WTC11 (cell line): ENCODE results near the gene CACNA1C. TPM values are rescaled to one million over a fixed set of nuclear protein-coding genes. Genes with fewer than 3 reads are reported as not detected.

Experiments used
- ATAC-seq: fragments of 200-7000 bp; cut with Tn5 transposase; 2 replicates; pipeline ENCODE4 v1.10.0; 2021; ENCODE audit warnings: mild to moderate bottlenecking, moderate library complexity
- CTCF ChIA-PET: fragments of 300-600 bp; sonication (Branson Sonifier 250); formaldehyde crosslinking; loops from one replicate; lab custom pipeline; 2021; ENCODE audit warnings: antibody characterized with exemption; lab: Charles Lee
- POLR2A ChIA-PET: fragments of 350-600 bp; sonication (Branson Sonifier 250); formaldehyde crosslinking; loops from one replicate; lab custom pipeline; 2021; ENCODE audit warnings: antibody characterized with exemption; lab: Charles Lee
- DNase-seq: peaks from one replicate; pipeline ENCODE4 v3.0.0; 2021; ENCODE audit warnings: low spot score
- H3K27ac Mint-ChIP-seq: 2 replicates; pipeline ENCODE4 v1.8.0; 2021; ENCODE audit warnings: mixed read lengths
- H3K27me3 Mint-ChIP-seq: 2 replicates; pipeline ENCODE4 v1.8.0; 2021; ENCODE audit warnings: low read depth, mild to moderate bottlenecking, moderate library complexity, mixed read lengths
- H3K36me3 Mint-ChIP-seq: 2 replicates; pipeline ENCODE4 v1.8.0; 2021; ENCODE audit warnings: mixed read lengths
- H3K4me1 Mint-ChIP-seq: 2 replicates; pipeline ENCODE4 v1.8.0; 2022; ENCODE audit warnings: mixed read lengths
- H3K4me3 Mint-ChIP-seq: 2 replicates; pipeline ENCODE4 v1.8.0; 2021; ENCODE audit warnings: mild to moderate bottlenecking, moderate library complexity, mixed read lengths
- H3K9me3 Mint-ChIP-seq: 2 replicates; pipeline ENCODE4 v1.8.0; 2021; ENCODE audit warnings: mixed read lengths
- ATF1 ChIP-seq: sonication (generic); formaldehyde crosslinking; IDR thresholded peaks from 2 replicates; pipeline ENCODE4 v1.8.1; 2023; ENCODE audit warnings: mild to moderate bottlenecking, moderate library complexity, missing genetic modification reagents
- E2F4 ChIP-seq: sonication (generic); formaldehyde crosslinking; IDR thresholded peaks from 2 replicates; pipeline ENCODE4 v1.8.1; 2022; ENCODE audit warnings: low read depth, mild to moderate bottlenecking, moderate library complexity, missing genetic modification reagents, borderline replicate concordance
- ESRRA ChIP-seq: sonication (generic); formaldehyde crosslinking; IDR thresholded peaks from 2 replicates; pipeline ENCODE4 v1.8.1; 2022; ENCODE audit warnings: mild to moderate bottlenecking, missing genetic modification reagents, borderline replicate concordance
- MYBL2 ChIP-seq: sonication (generic); formaldehyde crosslinking; IDR thresholded peaks from 2 replicates; pipeline ENCODE4 v1.8.1; 2023; ENCODE audit warnings: mild to moderate bottlenecking, moderate library complexity, missing genetic modification reagents
- OVOL2 ChIP-seq: fragments of 250-450 bp; sonication (Bioruptor Pico); IDR thresholded peaks from 2 replicates; pipeline ENCODE4 v1.9.0; 2021; ENCODE audit warnings: mild to moderate bottlenecking, borderline replicate concordance
- PREB ChIP-seq: sonication (generic); formaldehyde crosslinking; IDR thresholded peaks from 2 replicates; pipeline ENCODE4 v1.8.1; 2022; ENCODE audit warnings: mild to moderate bottlenecking, missing genetic modification reagents, moderate library complexity, borderline replicate concordance
- SMAD4 ChIP-seq: sonication (generic); formaldehyde crosslinking; IDR thresholded peaks from 2 replicates; pipeline ENCODE4 v1.8.0; 2022; ENCODE audit warnings: mild to moderate bottlenecking, missing genetic modification reagents
- STAT6 ChIP-seq: sonication (generic); formaldehyde crosslinking; conservative IDR thresholded peaks from 2 replicates; pipeline ENCODE4 v1.8.1; 2023; ENCODE audit warnings: mild to moderate bottlenecking, low read depth, missing genetic modification reagents, moderate library complexity
- TCF7 ChIP-seq: sonication (generic); formaldehyde crosslinking; IDR thresholded peaks from 2 replicates; pipeline ENCODE4 v1.8.0; 2022; ENCODE audit warnings: mild to moderate bottlenecking, low read depth, missing genetic modification reagents, moderate library complexity
- TEAD4 ChIP-seq: sonication (generic); formaldehyde crosslinking; IDR thresholded peaks from 2 replicates; pipeline ENCODE4 v1.8.0; 2022; ENCODE audit warnings: mild to moderate bottlenecking, missing genetic modification reagents
- ZNF281 ChIP-seq: sonication (generic); formaldehyde crosslinking; IDR thresholded peaks from 2 replicates; pipeline ENCODE4 v1.8.0; 2023; ENCODE audit warnings: mild to moderate bottlenecking, missing genetic modification reagents
- ZNF396 ChIP-seq: fragments of 250-450 bp; sonication (Bioruptor Pico); IDR thresholded peaks from 2 replicates; pipeline ENCODE4 v1.8.0; 2021; ENCODE audit warnings: mild to moderate bottlenecking, moderate library complexity, borderline replicate concordance
- ZNF532 ChIP-seq: fragments of 250-450 bp; sonication (Bioruptor Pico); IDR thresholded peaks from 2 replicates; pipeline ENCODE4 v1.9.0; 2021; ENCODE audit warnings: mild to moderate bottlenecking, borderline replicate concordance
- total RNA-seq: library from RNA; stranded (reverse); gene quantifications from 3 replicates; pipeline ENCODE4 v1.2.3, GENCODE V29; 2021
- TF ChIP-seq, protein P1 (sequence below): sonication (generic); formaldehyde crosslinking; IDR thresholded peaks from 2 replicates; pipeline ENCODE4 v1.8.1; 2022; ENCODE audit warnings: low read depth, missing genetic modification reagents, borderline replicate concordance

The CACNA1C gene
- total RNA-seq, 1 experiment from 2014 or later: 1.7 TPM

- TF ChIP-seq ZNF281 (CRISPR knock-in tag) (no peak), ATF1 (CRISPR knock-in tag) (no peak), TCF7 (no peak), E2F4 (no peak), MYBL2 (CRISPR knock-in tag) (no peak), STAT6 (CRISPR knock-in tag) (no peak), SMAD4 (CRISPR knock-in tag) (no peak), ESRRA (CRISPR knock-in tag) (no peak), OVOL2 (no peak)
- TF ChIP-seq, protein P1, sequence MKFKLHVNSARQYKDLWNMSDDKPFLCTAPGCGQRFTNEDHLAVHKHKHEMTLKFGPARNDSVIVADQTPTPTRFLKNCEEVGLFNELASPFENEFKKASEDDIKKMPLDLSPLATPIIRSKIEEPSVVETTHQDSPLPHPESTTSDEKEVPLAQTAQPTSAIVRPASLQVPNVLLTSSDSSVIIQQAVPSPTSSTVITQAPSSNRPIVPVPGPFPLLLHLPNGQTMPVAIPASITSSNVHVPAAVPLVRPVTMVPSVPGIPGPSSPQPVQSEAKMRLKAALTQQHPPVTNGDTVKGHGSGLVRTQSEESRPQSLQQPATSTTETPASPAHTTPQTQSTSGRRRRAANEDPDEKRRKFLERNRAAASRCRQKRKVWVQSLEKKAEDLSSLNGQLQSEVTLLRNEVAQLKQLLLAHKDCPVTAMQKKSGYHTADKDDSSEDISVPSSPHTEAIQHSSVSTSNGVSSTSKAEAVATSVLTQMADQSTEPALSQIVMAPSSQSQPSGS (CRISPR knock-in tag): no peak
Observed at GRCh38 chr12:2495417-2496112, 442.8 kb downstream of the CACNA1C start (continued).

DNA sequence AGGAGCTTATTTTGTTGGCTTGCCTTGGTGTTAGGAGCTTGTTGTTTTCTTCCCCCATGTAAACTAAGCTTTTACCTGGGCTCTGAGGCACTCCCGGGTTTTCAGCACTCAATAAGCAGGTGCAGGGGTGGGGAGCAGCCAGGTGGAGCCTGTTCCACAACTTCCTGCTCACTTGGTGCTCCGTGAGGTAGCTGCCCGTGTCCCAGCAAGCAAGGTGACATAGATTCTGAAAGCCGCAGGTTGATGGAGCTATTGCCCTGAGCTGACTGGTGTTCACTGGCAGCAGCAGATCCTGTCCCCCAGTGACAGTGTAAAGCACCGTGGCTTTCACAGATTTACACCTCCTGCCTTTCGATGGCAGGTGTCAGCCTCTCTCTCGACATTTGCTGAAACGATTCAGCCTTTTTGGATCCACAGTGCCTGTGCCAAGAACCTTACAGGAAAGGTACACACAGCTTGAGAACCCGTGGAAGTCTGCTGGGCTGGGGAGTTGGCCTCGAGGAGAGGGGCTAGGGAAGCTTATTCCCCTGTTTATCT is 446.2 kb downstream of the CACNA1C start:
- ATAC-seq: no peak
- H3K9me3 Mint-ChIP-seq: no peaks in the 10 kb centered on the region
- TF ChIP-seq ATF1 (CRISPR knock-in tag): no peak
- no peak for DNase-seq
- no peaks in the 10 kb centered on the region for H3K27me3 Mint-ChIP-seq
- no peak overlapping the region for H3K4me3 Mint-ChIP-seq
- no peaks in the 10 kb centered on the region for H3K36me3 Mint-ChIP-seq
- POLR2A ChIA-PET: interaction anchor here (1.0 kb wide), 1 partner anchor 9 kb away, joined by 3 read pairs; no protein-coding TSS in a partner anchor
- no peaks in the 10 kb centered on the region for H3K4me1 Mint-ChIP-seq
- CTCF ChIA-PET: interaction anchor here (1.2 to 1.6 kb wide), 4 partner anchors 9 to 776 kb away, joined by 4 to 7 read pairs (median 4); no protein-coding TSS in a partner anchor
- no peak overlapping the region for H3K27ac Mint-ChIP-seq

GRCh38 chr12:2501464-2502191 is 448.8 kb downstream of the CACNA1C start:
- no peaks in the 10 kb centered on the region for H3K36me3 Mint-ChIP-seq
- ChIA-PET POLR2A (no interaction called here), CTCF (interaction anchor here (1.2 kb wide), 1 partner anchor 106 kb away, joined by 3 read pairs; no protein-coding TSS in a partner anchor)
- no peak overlapping the region for H3K4me3 Mint-ChIP-seq
- H3K27me3 Mint-ChIP-seq: no peaks in the 10 kb centered on the region
- no peaks in the 10 kb centered on the region for H3K9me3 Mint-ChIP-seq
- TF ChIP-seq ZNF396 (no peak), TEAD4 (CRISPR knock-in tag) (no peak), ZNF532 (CRISPR knock-in tag) (no peak), PREB (CRISPR knock-in tag) (no peak)
- no peak overlapping the region for H3K27ac Mint-ChIP-seq
- H3K4me1 Mint-ChIP-seq: no peaks in the 10 kb centered on the region
- DNase-seq: no peak
- ATAC-seq: no peak
